Stimulated activated CD8-positive, alpha-beta memory T cell treated with anti-CD3 and anti-CD28 coated beads, Interleukin-12 subunit alpha, Interleukin-12 subunit beta, amount 100 ng/mL, for 24 hours (primary cell): ENCODE results near the gene NAT9.

ENCODE experiments used
- DNase-seq: peaks from one replicate; pipeline ENCODE4 v3.0.0-alpha.2; 2020; ENCODE audit errors: extremely low read depth

The NAT9 gene

DNA sequence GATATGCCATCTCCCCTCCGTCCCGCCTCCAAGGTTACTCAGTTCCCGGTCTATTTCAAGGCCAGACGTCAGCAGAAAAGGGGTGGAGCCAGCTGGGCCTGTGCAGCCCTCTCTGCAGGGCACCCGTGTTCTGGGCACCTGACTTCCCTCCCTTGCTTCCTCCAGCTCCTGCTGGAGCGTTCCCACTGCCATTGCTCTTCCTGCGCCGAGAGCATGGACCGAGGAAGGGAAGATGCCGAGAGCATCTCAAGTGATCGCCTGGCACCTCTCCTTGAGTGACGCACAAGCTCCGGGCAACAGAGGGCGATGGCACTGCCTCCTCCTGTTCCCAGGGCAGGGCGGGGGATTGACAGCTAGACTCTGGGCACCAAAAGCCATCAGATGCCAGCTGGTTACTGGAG is 29.4 kb upstream of the NAT9 start:
- DNase-seq: no peak

DNA sequence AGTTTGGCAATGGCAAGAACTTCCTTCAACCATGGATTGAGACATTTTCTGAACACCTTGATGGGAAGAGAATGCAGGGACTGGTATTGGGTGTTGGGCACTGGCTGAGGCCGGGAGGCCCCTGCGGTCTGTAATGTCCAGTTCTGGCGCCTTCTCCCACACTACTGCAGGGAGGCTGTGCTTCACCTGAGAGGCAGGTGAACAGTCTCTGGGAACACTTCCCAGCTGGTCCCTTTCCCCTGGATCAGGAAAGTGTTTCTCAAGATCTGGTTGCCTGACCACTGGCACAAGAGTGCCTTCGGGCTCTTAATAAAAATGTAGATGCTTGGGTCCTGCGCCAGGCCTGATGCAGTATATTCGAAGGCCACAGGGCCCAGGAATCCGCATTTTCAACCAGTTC is 28.5 kb upstream of the NAT9 start:
- no peak for DNase-seq

DNA sequence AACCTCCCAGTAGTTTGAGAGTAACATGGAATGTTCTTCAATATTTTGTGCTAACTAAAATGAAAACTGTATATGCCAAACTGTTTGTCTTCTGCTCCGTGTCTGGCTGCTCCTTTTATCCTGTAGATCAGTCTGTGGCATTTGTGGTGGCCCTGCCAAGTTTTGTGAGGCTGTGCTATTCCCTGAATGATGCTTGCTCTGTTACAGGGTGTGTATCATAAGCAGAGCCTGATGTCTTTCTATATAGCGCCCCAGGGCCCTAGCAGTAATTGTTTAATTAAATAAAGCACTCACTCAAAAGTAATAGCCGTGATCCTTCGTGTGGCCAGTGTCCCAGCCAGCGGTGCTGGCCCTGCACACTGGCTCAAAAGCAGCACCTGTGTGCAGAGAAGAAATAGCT is 27.8 kb upstream of the NAT9 start:
- no peak for DNase-seq

DNA sequence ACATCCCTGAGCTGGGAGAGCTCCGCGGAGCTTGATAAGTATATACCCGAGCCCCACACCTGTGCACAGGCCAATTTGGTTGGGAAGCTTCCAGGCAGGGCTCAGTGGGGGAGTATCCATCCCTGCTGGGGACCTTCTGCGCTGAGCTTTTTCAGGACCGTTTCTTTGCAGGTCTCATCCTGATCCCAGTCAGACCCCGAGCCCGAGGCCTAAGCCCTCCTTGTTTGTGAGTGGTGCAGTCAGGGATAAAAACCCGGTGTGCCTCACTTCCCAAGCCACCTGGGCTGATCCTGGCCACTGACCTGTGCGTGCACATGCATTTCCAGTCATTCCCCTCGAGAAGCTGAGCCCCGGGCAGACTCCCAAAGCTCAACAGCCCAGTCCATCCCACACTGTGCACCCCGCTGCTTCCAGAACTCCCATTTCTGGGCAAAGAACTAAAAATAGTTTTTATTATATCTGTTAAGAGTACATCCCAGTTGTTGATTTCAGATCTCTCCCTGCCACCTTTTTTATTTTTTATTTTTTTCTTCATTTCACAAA is 27.3 kb upstream of the NAT9 start:
- DNase-seq: no peak

DNA sequence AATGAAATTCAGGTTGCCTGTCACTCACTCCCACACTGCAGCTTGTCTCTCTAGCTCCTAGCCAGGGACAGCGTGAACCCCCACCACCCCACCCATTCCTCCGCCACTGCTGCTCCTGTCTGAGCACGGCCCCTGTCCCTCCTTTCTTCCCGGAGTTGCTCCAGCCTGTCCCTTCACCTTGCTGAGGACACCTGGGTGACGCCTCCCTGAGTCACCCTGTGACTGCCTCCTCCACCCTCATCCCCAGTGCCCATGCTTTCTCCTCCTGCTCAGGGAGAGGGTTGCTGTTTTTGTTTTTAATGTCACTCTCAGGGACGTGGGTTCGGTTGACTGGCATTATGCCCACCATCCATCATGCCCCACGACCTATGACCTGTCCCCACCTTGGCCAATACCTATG is 25.8 kb upstream of the NAT9 start:
- no peak for DNase-seq

DNA sequence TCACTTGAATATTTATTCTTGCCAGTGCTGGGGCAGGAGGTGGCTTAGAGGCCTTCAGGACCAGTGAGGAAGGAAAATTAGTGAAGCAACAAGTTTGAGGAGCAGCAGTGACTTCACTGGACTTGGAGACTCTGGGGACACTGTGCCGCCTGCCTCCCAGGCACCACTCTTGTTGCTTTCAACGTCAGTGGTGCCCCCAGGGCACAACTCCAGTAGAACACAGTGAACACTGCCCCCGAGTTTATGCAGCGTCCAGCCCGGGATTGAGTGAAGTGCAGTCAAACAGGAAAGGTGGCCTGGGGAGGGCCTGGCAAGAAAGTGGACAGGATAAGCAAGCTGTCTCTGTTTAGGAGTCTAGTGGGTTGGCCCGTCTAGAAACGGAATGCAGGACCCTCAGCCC is 24.4 kb upstream of the NAT9 start:
- no peak for DNase-seq

GRCh38 chr17:74799097-74799496 is 23.0 kb upstream of the NAT9 start:
- DNase-seq: no peak

DNA sequence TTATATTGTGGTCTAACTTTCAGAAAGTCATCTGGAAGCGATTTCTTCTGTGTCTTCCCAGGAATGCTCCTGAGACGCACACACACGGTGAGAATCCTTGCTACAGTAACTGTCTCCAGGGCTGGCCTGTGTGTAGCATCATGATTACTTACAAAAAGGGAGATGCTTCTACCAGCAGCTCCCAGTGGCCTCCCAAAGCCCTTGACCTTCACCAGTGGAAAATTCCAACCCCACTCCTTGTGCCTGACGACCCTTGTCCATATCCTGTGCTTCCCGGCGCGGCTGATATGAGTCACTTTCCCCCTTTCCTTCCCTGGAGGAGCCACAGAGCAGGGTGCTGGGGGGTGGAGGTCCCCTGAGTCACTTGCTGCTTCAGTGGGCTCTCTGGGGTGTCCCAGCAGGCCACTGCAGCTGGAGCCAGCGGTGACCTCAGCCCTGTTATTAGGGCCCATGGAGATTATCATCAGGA is 22.1 kb upstream of the NAT9 start:
- DNase-seq: no peak

GRCh38 chr17:74797824-74798223 is 21.7 kb upstream of the NAT9 start:
- no peak for DNase-seq

- no peak for DNase-seq
Observed at GRCh38 chr17:74796866-74797265, 20.7 kb upstream of the NAT9 start.

DNA sequence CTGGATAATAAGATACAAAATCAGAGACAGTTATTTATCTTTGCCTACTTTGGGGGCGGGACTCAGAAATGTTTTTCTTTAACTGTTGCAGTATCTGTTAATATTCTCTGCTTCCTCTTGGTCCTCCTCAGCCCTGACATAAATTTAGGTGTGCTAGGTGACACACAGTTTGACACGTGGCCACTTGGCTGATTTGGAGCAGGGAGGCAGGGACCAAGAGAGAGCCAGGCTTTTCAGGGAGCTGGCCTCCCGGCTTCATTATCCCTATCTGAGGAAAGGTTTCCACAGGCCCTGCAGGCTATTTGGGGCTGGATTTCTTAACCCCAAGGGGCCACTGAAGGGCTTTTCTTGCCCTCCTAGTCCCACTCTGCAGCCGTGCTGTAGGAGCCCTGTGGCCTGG is 20.1 kb upstream of the NAT9 start:
- no peak for DNase-seq

DNA sequence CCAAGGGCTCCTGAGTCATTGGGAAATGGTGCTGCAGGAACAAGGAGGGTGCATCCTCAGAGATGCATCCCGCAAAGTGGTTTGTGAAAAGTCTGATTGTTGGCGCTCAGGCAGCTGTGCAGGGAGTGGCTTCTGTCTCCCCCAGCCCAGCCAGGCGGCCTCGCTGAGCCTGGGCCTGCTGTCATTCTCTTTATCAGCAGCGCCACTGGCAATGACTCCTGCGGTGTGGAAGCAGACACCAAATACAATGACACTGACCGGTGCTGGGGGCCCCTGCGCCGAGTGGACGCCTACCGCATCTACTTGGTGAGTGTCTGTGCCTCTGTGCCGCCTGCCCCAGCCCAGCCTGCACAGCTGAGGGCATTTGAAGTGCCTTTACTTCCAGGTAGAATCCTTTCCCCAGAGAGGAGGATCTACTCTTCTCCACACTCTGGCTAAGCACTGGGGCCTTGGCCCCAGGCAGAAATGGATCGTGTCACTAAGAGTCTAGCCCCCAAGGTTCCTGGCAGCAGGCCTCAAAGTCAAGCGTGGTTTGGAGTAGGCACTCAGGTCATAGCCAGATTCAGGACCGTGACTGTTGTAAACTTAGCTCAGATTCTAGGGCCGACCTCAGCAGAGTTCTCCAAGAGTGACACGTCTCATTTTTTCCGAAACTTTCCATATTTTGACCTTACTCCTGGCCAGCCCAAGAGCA is 19.3 kb upstream of the NAT9 start:
- DNase-seq: no peak

GRCh38 chr17:74792586-74793105 is 16.5 kb upstream of the NAT9 start:
- no peak for DNase-seq

DNA sequence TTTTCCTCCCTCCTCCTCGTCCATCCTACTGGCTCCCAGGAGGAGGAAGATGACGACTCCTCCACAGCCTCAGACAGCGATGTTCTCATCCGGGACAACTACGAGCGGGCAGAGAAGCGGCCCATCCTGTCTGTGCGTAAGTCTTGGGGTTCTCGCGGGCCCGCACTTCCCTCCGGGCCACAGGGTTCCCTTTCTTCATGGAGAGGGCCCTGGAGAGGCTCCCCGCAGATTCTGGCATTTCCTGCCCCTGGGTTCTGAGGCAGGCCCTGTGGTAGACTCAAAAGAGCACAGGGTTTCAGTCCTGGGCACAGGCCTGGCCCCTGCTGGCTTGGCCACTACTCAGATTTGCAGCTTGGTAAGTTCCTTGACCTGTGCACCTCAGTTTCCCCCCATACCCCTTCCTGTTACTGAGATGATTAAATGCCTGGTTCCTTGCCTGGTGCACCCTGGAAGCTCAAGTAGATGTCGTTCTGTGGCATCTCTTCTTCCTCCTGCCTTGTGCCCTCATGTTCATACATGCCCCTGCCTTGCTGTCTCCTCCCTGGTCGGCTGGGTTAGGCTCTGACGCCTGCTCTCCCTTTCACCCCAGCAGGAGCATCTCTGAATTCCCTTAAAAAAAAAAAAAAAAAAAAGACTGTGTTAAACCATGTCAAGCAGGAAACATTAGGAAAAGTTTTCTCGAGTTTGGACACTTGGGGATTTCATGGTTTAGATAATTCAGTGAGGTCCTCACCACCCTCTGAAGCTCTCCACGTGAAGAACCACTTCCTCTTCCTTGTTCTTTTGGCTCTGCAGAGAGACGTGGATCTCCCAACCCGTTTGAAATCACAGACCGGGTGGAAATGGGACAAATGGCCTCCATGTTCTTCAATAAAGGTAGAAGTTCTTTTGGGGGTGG is 14.3 kb upstream of the NAT9 start:
- no peak for DNase-seq

DNA sequence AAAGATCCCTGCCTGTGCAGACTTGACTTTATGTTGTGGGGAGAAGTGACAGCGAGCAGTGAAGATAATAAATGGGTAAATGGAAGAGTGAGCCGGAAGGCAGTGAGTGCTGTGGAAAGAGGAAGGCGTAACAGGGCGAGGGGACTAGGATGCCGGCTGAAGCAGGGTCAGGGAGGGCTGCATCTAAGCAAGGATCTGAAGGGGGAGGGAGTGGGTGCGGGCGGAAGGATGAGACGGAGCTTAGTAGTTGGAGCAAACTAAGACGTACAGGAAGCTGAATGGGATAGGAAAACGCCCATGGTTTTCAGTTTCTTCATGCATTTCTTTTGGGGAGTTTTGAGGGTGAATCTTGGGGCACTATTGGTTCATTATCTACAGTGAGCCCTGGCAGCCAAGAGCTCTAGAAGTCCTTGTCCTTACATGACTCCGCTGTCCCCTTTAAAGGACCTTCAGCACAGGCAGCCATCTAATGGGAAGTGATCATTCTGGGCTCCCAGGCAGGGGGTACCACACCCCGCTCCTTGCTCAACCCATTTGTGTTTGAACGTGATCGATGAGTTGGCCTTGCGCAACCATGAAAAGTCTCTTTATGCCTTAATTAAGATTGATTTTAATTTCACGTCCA is 10.4 kb upstream of the NAT9 start:
- no peak for DNase-seq

- DNase-seq: no peak
Observed at GRCh38 chr17:74785981-74786360, 9.8 kb upstream of the NAT9 start.

DNA sequence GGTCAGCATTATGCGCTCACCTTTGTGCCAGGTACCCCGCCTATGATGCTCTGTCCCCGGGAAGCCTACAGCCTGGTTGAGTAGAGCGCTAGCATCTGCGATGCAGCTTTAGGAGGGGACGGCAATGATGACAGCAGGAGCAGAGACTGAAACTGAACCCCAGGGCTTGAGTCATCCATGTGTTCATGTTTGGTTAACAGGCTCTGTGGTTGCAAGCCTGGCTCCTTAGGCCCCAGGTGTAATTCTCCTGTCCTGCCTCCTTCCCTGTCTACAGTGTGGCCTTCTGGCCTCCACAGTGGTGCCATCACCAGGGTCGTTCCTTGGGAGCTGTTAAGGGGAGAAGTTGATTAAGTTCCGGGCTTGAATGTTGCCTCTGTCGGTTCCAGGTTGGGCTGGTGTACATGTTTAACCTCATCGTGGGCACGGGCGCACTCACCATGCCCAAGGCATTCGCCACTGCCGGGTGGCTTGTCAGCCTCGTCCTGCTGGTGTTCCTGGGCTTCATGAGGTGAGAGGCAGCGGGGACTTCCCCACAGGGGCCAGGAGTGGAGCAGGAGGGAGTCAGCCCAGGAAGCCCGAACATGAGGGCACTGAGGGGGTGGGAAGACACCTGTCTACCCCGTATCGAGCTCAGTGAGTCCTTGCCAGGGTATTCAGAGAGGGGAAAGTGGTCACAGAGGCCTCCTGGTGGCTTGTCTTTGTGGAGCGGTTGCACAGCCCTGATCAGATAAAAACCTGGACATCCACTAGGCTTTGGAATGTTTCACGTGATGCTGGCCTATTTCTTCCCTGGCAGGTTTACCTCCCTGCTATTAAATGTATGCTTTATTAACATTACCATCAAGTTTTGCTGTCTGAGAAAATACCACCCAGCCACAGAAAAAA is 9.2 kb upstream of the NAT9 start:
- no peak for DNase-seq

- no peak for DNase-seq
Observed at GRCh38 chr17:74784125-74784810, 8.1 kb upstream of the NAT9 start.

DNA sequence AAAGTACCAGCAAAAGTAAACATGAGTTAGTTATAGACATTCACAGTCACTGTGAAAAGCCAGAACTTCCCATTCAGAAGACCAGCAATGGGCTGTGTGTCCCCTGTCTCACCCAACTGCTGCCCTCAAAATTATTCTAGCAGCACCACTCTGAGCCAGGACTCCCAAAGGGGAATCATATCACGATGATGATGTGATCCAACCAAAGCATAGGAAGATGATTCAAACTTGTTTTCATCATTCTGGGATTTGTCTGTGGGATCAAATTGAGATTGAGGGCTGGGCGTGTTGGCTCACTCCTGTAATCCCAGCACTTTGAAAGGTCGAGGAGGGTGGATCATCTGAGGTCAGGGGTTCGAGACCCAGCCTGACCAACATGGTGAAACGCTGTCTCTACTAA is 6.4 kb upstream of the NAT9 start:
- no peak for DNase-seq

DNA sequence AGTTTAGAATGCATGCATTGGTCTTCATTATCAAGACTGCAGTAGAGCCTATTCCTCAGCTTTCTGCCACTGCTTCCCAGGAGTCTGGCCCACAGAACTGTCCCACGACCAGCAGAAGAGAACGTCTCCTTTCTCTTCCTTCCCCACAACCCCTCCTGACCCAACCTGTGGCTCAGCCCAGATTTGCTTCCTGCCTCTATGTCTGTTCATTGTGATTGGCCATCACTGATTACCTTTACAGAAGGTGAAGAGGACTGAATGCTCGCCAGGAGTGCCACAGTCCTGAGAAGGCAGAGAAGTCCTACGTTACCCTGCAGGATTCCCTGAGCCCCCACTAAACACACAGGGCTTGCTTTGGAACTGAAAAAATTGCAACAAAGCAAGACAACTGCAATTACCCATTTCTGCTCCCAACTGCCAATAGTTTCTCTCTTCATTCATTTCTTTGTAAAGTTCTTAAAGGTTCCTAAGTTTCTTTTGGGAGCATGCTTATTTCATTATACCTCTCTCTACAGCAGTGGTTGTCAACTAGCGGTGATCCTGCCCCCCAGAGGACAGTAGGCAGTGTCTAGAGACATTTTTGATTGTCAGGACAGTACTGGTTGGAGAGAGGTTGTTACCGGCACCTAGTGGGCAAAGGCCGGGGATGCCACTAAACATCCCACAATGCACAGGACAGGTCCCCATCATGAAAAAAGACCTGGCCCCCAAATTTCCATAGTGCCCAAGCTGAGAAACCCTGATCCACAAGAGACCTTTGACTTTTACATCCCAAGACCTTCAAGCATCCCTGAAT is 4.5 kb upstream of the NAT9 start:
- DNase-seq: no peak
